Measurements from ENCODE around the gene PITX3.

Gene PITX3

DNA sequence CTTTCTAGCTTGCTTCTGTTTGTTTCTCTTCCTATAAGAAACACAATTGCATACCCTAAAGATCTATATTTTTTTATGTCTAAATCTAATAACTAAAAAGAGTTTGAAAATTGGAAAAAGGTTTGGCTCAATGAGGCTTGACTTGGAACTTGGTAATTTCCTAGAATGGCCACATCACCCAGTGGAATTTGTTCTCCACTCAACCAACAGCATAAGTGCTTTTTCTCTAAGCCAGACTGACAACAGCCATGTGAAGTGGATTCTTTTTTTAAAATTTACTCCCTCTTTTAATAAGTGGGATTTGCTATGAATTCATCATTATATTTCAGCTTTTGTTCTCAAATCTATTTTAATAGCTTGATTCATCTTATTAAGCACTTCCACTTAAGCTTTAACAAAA, 37.8 kb upstream of the PITX3 start:
- TF ChIP-seq, protein P1, sequence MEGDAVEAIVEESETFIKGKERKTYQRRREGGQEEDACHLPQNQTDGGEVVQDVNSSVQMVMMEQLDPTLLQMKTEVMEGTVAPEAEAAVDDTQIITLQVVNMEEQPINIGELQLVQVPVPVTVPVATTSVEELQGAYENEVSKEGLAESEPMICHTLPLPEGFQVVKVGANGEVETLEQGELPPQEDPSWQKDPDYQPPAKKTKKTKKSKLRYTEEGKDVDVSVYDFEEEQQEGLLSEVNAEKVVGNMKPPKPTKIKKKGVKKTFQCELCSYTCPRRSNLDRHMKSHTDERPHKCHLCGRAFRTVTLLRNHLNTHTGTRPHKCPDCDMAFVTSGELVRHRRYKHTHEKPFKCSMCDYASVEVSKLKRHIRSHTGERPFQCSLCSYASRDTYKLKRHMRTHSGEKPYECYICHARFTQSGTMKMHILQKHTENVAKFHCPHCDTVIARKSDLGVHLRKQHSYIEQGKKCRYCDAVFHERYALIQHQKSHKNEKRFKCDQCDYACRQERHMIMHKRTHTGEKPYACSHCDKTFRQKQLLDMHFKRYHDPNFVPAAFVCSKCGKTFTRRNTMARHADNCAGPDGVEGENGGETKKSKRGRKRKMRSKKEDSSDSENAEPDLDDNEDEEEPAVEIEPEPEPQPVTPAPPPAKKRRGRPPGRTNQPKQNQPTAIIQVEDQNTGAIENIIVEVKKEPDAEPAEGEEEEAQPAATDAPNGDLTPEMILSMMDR (IDR thresholded peaks at IDR 0.05; ENCODE audit: borderline replicate concordance, control extremely low read depth, extremely low read depth, insufficient read depth, missing control alignments): no peak
- no peak for DNase-seq (ENCODE audit: low spot score)
- in situ Hi-C loops (cut with MboI; ENCODE audit: low sequenced_read_pairs, unreplicated experiment): no loop called here

DNA sequence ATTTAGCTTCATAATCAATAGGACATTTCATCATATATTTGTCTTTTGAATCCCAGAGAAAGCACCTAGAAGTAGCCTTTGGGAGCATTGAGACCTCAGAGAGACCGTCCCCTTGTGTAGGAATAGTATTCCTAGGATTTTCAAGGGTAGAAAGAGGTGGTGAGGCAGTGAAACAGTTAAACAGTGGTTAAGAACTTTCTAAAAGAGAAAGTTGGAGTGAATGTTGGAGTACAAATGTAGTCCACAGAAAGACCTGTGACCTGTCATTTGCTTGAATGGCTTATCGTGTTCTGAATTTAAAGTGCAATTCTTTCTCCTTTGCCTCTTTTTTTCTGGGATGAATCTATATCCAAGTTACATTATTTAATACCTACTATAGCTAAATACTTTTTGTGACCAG, 34.0 kb upstream of the PITX3 start:
- TF ChIP-seq, protein P1 (IDR thresholded peaks at IDR 0.05; ENCODE audit: borderline replicate concordance, control extremely low read depth, extremely low read depth, insufficient read depth, missing control alignments): no peak
- in situ Hi-C loops (cut with MboI; ENCODE audit: low sequenced_read_pairs, unreplicated experiment): no loop called here
- DNase-seq (ENCODE audit: low spot score): no peak

DNA sequence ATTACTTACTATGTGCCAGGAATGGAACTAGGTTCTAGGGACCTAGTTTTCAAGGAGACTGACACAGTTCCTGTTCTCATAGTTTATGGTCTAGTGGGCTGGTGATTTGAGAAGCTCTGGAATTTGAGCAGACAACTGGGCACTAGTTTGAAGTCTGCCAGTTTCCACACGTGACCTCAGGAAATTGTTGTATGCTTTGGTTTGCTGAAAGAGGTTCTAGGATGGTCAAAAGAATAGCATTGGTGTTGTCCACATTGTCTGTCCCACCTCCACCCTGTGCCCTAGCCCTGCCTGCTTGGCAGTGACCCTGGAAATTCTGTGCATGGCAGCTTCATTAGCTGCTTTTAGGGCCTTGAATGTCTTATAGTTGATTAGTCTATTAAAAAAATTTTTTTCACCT, 32.8 kb upstream of the PITX3 start:
- in situ Hi-C loops (cut with MboI; ENCODE audit: low sequenced_read_pairs, unreplicated experiment): no loop called here
- TF ChIP-seq, protein P1 (IDR thresholded peaks at IDR 0.05; ENCODE audit: borderline replicate concordance, control extremely low read depth, extremely low read depth, insufficient read depth, missing control alignments): no peak
- DNase-seq (ENCODE audit: low spot score): no peak

GRCh38 chr10:102269017-102269416, 27.7 kb upstream of the PITX3 start:
- TF ChIP-seq, protein P1 (IDR thresholded peaks at IDR 0.05; ENCODE audit: borderline replicate concordance, control extremely low read depth, extremely low read depth, insufficient read depth, missing control alignments): no peak
- in situ Hi-C loops (cut with MboI; ENCODE audit: low sequenced_read_pairs, unreplicated experiment): no loop called here
- no peak for DNase-seq (ENCODE audit: low spot score)

GRCh38 chr10:102268375-102268888, 27.1 kb upstream of the PITX3 start:
- no peak for DNase-seq (ENCODE audit: low spot score)
- TF ChIP-seq, protein P1 (IDR thresholded peaks at IDR 0.05; ENCODE audit: borderline replicate concordance, control extremely low read depth, extremely low read depth, insufficient read depth, missing control alignments): no peak

DNA sequence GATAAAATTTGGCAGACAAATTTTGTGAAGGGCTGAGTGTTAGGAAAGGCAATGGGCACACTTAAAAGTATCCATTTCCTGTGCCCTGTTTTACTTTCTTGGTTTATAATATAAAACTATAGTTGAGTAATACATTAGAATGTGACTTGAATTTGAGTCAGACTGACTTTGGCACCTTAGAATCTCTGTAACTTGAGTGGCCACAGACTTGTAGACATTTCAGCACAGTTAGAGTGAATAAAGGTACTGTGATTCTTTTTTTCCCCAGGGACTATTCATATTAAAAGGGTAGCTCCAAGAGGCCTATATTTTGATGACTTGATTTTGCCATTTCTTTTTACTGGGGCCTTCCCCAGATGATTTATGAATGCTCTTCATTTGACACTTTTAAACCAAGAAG, 26.4 kb upstream of the PITX3 start:
- TF ChIP-seq, protein P1 (IDR thresholded peaks at IDR 0.05; ENCODE audit: borderline replicate concordance, control extremely low read depth, extremely low read depth, insufficient read depth, missing control alignments): no peak
- DNase-seq (ENCODE audit: low spot score): no peak
- in situ Hi-C loops (cut with MboI; ENCODE audit: low sequenced_read_pairs, unreplicated experiment): no loop called here

More at GRCh38 chr10:102268375-102268888, 27.1 kb upstream of the PITX3 start:
- in situ Hi-C loops (cut with MboI; ENCODE audit: low sequenced_read_pairs, unreplicated experiment): no loop called here

- in situ Hi-C loops (cut with MboI; ENCODE audit: low sequenced_read_pairs, unreplicated experiment): no loop called here
- no peak for DNase-seq (ENCODE audit: low spot score)
- TF ChIP-seq, protein P1 (IDR thresholded peaks at IDR 0.05; ENCODE audit: borderline replicate concordance, control extremely low read depth, extremely low read depth, insufficient read depth, missing control alignments): no peak
These were observed 25.4 kb upstream of the PITX3 start for GRCh38 chr10:102266670-102267069.

Measured in GM13976 (cell line).